ENCODE results near the gene HOXC6. TPM values are rescaled to one million over a fixed set of nuclear protein-coding genes. Genes with fewer than 3 reads are reported as not detected.

Gene HOXC6
- total and polyA plus RNA-seq, 9 of the 15 experiments (the other 6 are each of a cell fraction or from before 2014, with no cell fraction given), result 0.06 to 4.0 (median 1.4) TPM

- TF ChIP-seq FOXJ2 (tag; IDR thresholded peaks at IDR 0.05) (no peak), DEAF1 (CRISPR knock-in tag; IDR thresholded peaks at IDR 0.05) (no peak), STAG1 (CRISPR knock-in tag; IDR thresholded peaks at IDR 0.05; ENCODE audit: borderline replicate concordance) (no peak), KDM5B (IDR thresholded peaks at IDR 0.05; ENCODE audit: insufficient replicate concordance, low read depth, low read length) (no peak), POLR2H (tag; IDR thresholded peaks at IDR 0.05; ENCODE audit: low read depth) (no peak), ZNF785 (CRISPR knock-in tag; IDR thresholded peaks at IDR 0.05) (no peak), ELK3 (CRISPR knock-in tag; IDR thresholded peaks at IDR 0.05) (no peak), JUN (IDR thresholded peaks at IDR 0.05; ENCODE audit: borderline replicate concordance, low read depth, low read length) (no peak), JUN (CRISPR knock-in tag; IDR thresholded peaks at IDR 0.05; ENCODE audit: borderline replicate concordance) (no peak), HDAC8 (tag; IDR thresholded peaks at IDR 0.05) (no peak), FOXK2 (conservative IDR thresholded peaks at IDR 0.05 in 1 of 2, IDR thresholded peaks at IDR 0.05 in 1 of 2; ENCODE audit: low read depth in 2 of 2) (no peak), ZNF239 (CRISPR knock-in tag; IDR thresholded peaks at IDR 0.05) (no peak), EZH2 (IDR thresholded peaks at IDR 0.05; ENCODE audit: borderline replicate concordance, low read depth, low read length) (no peak), YBX1 (IDR thresholded peaks at IDR 0.05) (no peak), SMARCC2 (IDR thresholded peaks at IDR 0.05; ENCODE audit: low read depth) (no peak), ZNF280A (IDR thresholded peaks at IDR 0.05; ENCODE audit: low read depth, partially characterized antibody) (no peak), HINFP (tag; conservative IDR thresholded peaks at IDR 0.05; ENCODE audit: low read depth) (no peak), RCOR1 (IDR thresholded peaks at IDR 0.05; ENCODE audit: borderline replicate concordance in 1 of 2, low read depth in 2 of 2, low read length in 2 of 2) (no peak), ELF4 (CRISPR knock-in tag; IDR thresholded peaks at IDR 0.05) (no peak)
These were observed 15.4 kb upstream of the HOXC6 start (continued) for GRCh38 chr12:54012631-54013409.
